Prostate gland (tissue), 2 donors: ENCODE results near the gene CHRNA9.

Source experiments
- CTCF ChIP-seq, 4 experiments: fragments of 200-600 bp in 2 of 4; fragments of 450-650 bp in 2 of 4; sonication (generic) in 2 of 4; IDR thresholded peaks; 1 replicate in 3 of 4; 2 replicates in 1 of 4; pipeline ENCODE4 v1.5.1; 2016 to 2019; ENCODE audit warnings: antibody characterized with exemption in 4 of 4, mild to moderate bottlenecking in 2 of 4, moderate library complexity in 2 of 4
- POLR2A ChIP-seq: fragments of 450-650 bp; IDR thresholded peaks from one replicate; pipeline ENCODE4 v1.6.1; 2016; ENCODE audit warnings: antibody characterized with exemption, mild to moderate bottlenecking
- POLR2AphosphoS5 ChIP-seq: sonication (generic); formaldehyde crosslinking; IDR thresholded peaks from one replicate; pipeline ENCODE4 v1.6.1; 2017; ENCODE audit warnings: antibody characterized with exemption

GRCh38 chr4:40322811-40323210 lies 12.3 kb upstream of the CHRNA9 start:
- TF ChIP-seq CTCF (IDR thresholded peaks at IDR 0.05) (no peak), POLR2AphosphoS5 (no peak), POLR2A (no peak)
